Breast epithelium (tissue), 4 donors: Measurements from ENCODE around the gene GUCA2A. TPM values are rescaled to one million over a fixed set of nuclear protein-coding genes. Genes with fewer than 3 reads are reported as not detected.

ENCODE experiments used
- DNase-seq, 2 donors: peaks; one replicate each; pipeline ENCODE4 v3.0.0-alpha.2; 2019; ENCODE audit warnings: low spot score in 2 of 2
- H3K27ac ChIP-seq, 2 donors: fragments of 200-600 bp; sonication (generic) in 1 of 2; one replicate each; pipeline ENCODE4 v1.5.1; 2016 to 2019; ENCODE audit warnings: mild to moderate bottlenecking in 1 of 2
- H3K27me3 ChIP-seq, 2 donors: fragments of 200-600 bp; sonication (generic) in 1 of 2; one replicate each; pipeline versions ENCODE4 v1.5.1 to v1.6.0; 2017 to 2019; ENCODE audit warnings: control low read depth in 1 of 2, mild to moderate bottlenecking in 1 of 2
- H3K36me3 ChIP-seq: fragments of 200-600 bp; one replicate; pipeline ENCODE4 v1.5.1; 2019
- H3K4me1 ChIP-seq, 2 donors: fragments of 200-600 bp; sonication (generic); one replicate each; pipeline ENCODE4 v1.5.1; 2016 to 2019; ENCODE audit warnings: control low read depth in 1 of 2
- H3K4me3 ChIP-seq, 3 donors: fragments of 200-600 bp; sonication (generic); 1 replicate in 2 of 3; 2 replicates in 1 of 3; pipeline ENCODE4 v1.5.1; 2016 to 2019; ENCODE audit warnings: mild to moderate bottlenecking in 3 of 3, moderate library complexity in 2 of 3
- H3K9me3 ChIP-seq, 2 donors: fragments of 200-600 bp; sonication (generic) in 1 of 2; one replicate each; pipeline ENCODE4 v1.5.1; 2016 to 2019; ENCODE audit warnings: control low read depth in 1 of 2
- POLR2A ChIP-seq: fragments of 450-650 bp; IDR thresholded peaks from one replicate; pipeline ENCODE4 v1.6.1; 2016; ENCODE audit warnings: antibody characterized with exemption, mild to moderate bottlenecking, moderate library complexity
- POLR2AphosphoS5 ChIP-seq, 3 donors: sonication (generic); formaldehyde crosslinking; IDR thresholded peaks; one replicate each; pipeline ENCODE4 v1.6.1; 2017; ENCODE audit warnings: antibody characterized with exemption in 3 of 3
- intact Hi-C: fragments of 100-400 bp; cut with DNase I; formaldehyde crosslinking; loops from one replicate; pipeline ENCODE4 v1.15.1; 2023; ENCODE audit warnings: low total_unique reads
- total RNA-seq, 3 donors: library from RNA; depleted of rRNA; stranded (reverse); fragments of >200 nt; gene quantifications; one replicate each; pipeline ENCODE4 v1.1.0, GENCODE V29; 2016
- TF ChIP-seq, protein P1 (sequence below), 3 donors: fragments of 450-650 bp; IDR thresholded peaks; one replicate each; pipeline ENCODE4 v1.5.1; 2016 to 2017; ENCODE audit warnings: antibody characterized with exemption in 3 of 3, mild to moderate bottlenecking in 3 of 3, moderate library complexity in 3 of 3

GUCA2A gene
- total RNA-seq, 3 donors from 2014 or later = 8.8 TPM; not detected in 2

DNA sequence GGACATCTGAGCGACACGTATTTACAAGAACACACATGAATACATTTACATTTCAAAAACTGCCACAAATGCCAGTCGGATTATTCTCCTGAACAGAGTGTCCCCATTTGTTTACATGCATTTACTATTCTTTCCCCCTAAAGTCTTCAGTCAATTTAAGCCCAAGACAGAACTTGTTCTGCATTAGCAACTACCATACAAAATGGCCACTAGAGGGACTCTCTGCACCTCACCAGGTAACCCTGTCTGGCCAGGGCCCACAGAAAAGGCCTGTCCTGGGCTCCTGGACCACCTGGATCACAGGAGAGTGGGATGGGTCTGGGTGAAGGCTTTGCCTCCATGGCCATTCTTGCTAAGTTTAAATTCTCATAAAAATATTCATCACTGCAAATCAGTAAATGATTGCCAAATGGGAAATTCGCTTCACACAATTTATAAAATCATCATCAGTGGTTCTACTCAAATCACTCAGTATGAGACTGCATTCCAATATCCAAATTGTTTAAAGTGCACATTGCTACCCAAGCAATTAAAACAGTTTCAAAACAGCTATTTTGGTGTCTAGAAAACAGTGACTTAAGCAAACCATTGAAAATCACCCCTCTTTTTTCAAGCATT is 12.5 kb upstream of the GUCA2A start:
- no peaks in the 10 kb centered on the region for H3K9me3 ChIP-seq
- H3K36me3 ChIP-seq = no peaks in the 10 kb centered on the region
- TF ChIP-seq, protein P1, sequence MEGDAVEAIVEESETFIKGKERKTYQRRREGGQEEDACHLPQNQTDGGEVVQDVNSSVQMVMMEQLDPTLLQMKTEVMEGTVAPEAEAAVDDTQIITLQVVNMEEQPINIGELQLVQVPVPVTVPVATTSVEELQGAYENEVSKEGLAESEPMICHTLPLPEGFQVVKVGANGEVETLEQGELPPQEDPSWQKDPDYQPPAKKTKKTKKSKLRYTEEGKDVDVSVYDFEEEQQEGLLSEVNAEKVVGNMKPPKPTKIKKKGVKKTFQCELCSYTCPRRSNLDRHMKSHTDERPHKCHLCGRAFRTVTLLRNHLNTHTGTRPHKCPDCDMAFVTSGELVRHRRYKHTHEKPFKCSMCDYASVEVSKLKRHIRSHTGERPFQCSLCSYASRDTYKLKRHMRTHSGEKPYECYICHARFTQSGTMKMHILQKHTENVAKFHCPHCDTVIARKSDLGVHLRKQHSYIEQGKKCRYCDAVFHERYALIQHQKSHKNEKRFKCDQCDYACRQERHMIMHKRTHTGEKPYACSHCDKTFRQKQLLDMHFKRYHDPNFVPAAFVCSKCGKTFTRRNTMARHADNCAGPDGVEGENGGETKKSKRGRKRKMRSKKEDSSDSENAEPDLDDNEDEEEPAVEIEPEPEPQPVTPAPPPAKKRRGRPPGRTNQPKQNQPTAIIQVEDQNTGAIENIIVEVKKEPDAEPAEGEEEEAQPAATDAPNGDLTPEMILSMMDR (IDR thresholded peaks at IDR 0.05) = peak; percentile 47 to 65 (median 49)
- no peak for TF ChIP-seq POLR2AphosphoS5 (IDR thresholded peaks at IDR 0.05)
- peak overlapping the region in 1 of 2 donors; percentile 25 for H3K27ac ChIP-seq
- no peak for DNase-seq
- H3K4me1 ChIP-seq = peaks cover 9 to 17% of the 10 kb centered on the region in 2 donors
- intact Hi-C loops = no loop called here
- H3K27me3 ChIP-seq = no peaks in the 10 kb centered on the region
- H3K4me3 ChIP-seq = no peak overlapping the region

DNA sequence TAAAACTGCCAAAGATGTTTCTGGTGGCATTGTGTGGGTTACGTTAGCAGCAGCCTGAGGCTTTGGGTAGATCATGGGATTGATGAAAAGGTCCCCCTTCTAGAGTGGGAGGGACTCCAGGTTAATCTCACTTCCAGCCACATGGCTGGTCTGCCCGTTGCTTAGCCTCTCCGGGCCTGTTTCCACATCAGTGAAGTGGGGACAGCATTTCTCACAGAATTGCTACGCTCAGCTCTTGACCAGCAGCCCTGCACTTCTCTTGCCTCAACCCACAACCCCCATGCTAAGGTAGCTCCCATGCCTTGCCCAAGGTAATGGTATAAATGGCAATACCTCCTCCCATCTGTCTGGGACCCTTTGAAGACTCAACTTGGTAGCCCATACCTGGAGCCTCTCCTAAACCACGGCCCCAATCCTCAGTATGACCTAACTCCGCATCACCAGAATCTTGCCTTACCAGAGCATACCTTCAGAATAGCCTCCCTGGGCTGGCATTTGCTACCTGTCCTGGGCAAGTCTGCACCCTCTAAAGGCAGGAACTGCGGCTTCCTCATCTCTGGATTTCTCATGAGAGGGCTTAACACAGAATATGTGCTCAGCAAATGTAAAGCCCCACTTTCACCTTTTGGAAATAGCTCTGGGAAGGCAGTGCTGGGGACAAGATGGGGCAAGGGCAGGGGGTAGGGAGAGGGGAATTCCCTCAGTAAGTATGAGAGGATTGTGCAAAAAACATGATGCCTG is 10.9 kb upstream of the GUCA2A start:
- Histone ChIP-seq H3K4me1 (peaks cover 9 to 17% of the 10 kb centered on the region in 2 donors), H3K9me3 (no peaks in the 10 kb centered on the region), H3K4me3 (no peak overlapping the region), H3K27me3 (no peaks in the 10 kb centered on the region), H3K27ac (peak overlapping the region; percentile 46 to 81), H3K36me3 (no peaks in the 10 kb centered on the region)
- intact Hi-C loops = no loop called here
- TF ChIP-seq, protein P1 (IDR thresholded peaks at IDR 0.05) = no peak
- no peak for TF ChIP-seq POLR2A
- no peak for TF ChIP-seq POLR2AphosphoS5 (IDR thresholded peaks at IDR 0.05)
- no peak for DNase-seq

DNA sequence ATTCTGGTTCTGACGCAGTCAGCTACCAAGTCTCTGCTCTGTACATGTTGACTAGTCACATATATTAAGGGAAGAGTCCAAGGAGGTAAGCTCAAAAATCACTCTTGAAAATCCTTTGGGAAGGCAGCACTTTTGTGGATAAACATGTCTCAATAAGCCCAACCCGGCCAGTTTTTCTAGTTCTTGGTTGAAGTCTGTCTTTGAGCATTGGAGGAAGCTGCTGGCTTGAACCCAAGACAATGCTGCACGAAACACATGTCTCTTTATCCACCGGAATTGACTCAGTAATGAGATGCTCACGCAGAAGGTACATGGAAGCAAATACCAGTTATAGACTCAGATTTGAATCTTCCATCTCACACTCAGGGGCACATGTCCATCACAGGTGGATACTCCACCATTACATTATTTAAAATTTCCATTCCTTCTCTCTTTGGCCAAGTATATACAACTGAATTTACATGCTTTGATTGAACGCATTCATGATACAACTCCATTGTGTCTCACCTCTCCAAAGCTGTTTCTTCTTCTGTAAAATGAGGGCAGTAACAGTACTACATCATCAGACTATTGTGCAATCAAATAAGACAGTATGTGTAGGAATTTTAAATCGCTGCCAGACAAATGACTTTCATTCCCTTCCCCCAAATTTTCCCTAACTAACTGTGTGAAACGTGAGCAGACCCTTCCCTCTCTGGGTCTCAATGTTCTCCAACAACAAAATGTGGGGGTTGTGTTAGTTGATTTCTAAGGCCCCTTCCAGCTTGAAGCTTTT is 9.6 kb upstream of the GUCA2A start:
- H3K27me3 ChIP-seq = no peaks in the 10 kb centered on the region
- intact Hi-C loops = loop anchor here (1.0 kb wide), 1 partner anchor 26 kb away; no protein-coding TSS in a partner anchor
- no peaks in the 10 kb centered on the region for H3K36me3 ChIP-seq
- H3K4me1 ChIP-seq = peaks cover 9 to 17% of the 10 kb centered on the region in 2 donors
- TF ChIP-seq POLR2AphosphoS5 (IDR thresholded peaks at IDR 0.05) = peak in 1 of 3 donors; percentile 63
- TF ChIP-seq POLR2A = no peak
- TF ChIP-seq, protein P1 (IDR thresholded peaks at IDR 0.05) = no peak
- peak overlapping the region; percentile 81 to 86 for H3K27ac ChIP-seq
- peak overlapping the region in 1 of 3 donors; percentile 15 for H3K4me3 ChIP-seq
- DNase-seq = peak in 1 of 2 donors; percentile 91
- no peaks in the 10 kb centered on the region for H3K9me3 ChIP-seq

DNA sequence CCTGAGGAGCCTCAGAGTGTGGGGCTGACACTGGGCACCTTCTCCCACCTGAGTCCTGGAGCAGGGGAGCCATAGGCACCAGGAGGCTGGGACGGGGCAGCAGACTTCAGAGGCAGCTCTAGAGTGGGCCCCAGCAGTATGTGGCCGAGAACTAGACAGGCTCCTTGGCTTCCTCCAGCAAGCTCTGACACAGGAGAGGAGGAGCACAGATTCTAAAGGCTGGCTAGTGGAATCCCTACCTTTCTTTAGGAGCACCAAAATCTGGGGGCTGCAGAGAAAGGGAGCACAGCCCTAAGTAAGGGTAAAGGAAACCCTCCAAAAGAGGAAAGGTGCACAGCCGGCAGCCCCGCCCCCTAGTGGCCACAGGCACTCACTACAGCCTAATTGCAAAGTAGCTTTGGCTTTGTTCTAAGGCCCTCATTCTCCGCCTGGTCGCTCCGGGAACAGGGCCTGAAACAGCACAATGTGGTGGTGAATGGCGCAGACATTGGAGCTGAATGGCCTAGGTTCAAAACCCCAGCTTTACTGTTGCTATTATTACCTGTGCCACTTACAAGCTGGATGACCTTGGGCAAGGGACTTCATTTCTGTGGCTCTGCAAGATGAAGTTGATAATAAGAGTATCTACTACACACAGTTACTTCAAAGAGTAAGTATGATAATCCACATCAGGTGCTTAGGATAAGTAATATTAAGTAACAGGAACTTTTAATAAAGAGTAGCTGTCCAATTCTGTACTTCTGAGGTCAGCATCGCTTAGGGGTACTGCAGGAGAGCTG is 8.8 kb upstream of the GUCA2A start:
- H3K27me3 ChIP-seq = no peaks in the 10 kb centered on the region
- DNase-seq = peak in 1 of 2 donors; percentile 74
- TF ChIP-seq, protein P1 (IDR thresholded peaks at IDR 0.05) = peak; percentile 85 to 95 (median 87)
- TF ChIP-seq POLR2AphosphoS5 (IDR thresholded peaks at IDR 0.05) (no peak), POLR2A (no peak)
- H3K36me3 ChIP-seq = no peaks in the 10 kb centered on the region
- H3K27ac ChIP-seq = peak overlapping the region; percentile 81 to 86
- peak overlapping the region in 1 of 3 donors; percentile 15 for H3K4me3 ChIP-seq
- H3K4me1 ChIP-seq = peaks cover 9 to 17% of the 10 kb centered on the region in 2 donors
- intact Hi-C loops = loop anchor here (1.0 kb wide), 1 partner anchor 25 kb away; no protein-coding TSS in a partner anchor
- H3K9me3 ChIP-seq = no peaks in the 10 kb centered on the region
